HCT116 (cell line): Measurements from ENCODE around the gene LAMB2. TPM values are rescaled to one million over a fixed set of nuclear protein-coding genes. Genes with fewer than 3 reads are reported as not detected.

Source experiments
- ATAC-seq: fragments of 200-7000 bp; cut with Tn5 transposase; 2 replicates; pipeline ENCODE4 v1.9.1; 2020; ENCODE audit warnings: mild to moderate bottlenecking, moderate library complexity
- BruUV-seq: library from RNA; stranded (reverse); fragments of 400-500 nt; replicated peaks from 2 replicates; lab custom pipeline; 2021; lab: Mats Ljungman, UMichigan
- CTCF ChIA-PET: fragments of 300-600 bp; sonication (Branson Sonifier 250); formaldehyde crosslinking; loops from one replicate; lab custom pipeline; 2021; ENCODE audit warnings: antibody characterized with exemption; lab: Charles Lee
- POLR2A ChIA-PET: fragments of 300-600, 350-600 bp; sonication (Branson Sonifier 250); formaldehyde crosslinking; loops from one replicate; lab custom pipeline; 2021; ENCODE audit warnings: antibody characterized with exemption; lab: Charles Lee
- RAD21 ChIA-PET, 2 experiments: fragments of 300-600 bp; sonication (Branson Sonifier 250); formaldehyde crosslinking; loops; one replicate each; lab custom pipeline; 2023; ENCODE audit warnings: low total read pairs in 2 of 2; ENCODE audit not compliant: uncharacterized antibody in 2 of 2, unreplicated experiment in 2 of 2, low non-redundant PET in 1 of 2; lab: Charles Lee
- DNase-seq: peaks from one replicate; pipeline ENCODE4 v3.0.0-alpha.2; 2010; ENCODE audit warnings: low read depth, low spot score
- H2AFZ ChIP-seq: fragments of 200-600 bp; shearing (Covaris generic), sonication (generic); 2 replicates; pipeline ENCODE4 v1.6.1; 2017; ENCODE audit warnings: low read depth, mixed run types, mixed read lengths, antibody characterized with exemption, low read length; ENCODE audit not compliant: poor library complexity, severe bottlenecking
- H3K27ac ChIP-seq: 2 replicates; pipeline ENCODE4 v1.5.1; 2012; ENCODE audit warnings: low read depth, low read length
- H3K27me3 ChIP-seq: fragments of 200-600 bp; sonication (generic); 2 replicates; pipeline ENCODE4 v1.6.1; 2016; ENCODE audit warnings: mixed run types, low read length, mixed read lengths; ENCODE audit not compliant: insufficient read depth
- H3K36me3 ChIP-seq, 2 experiments: fragments of 200-500 bp in 1 of 2; fragments of 200-600 bp in 1 of 2; sonication (Bioruptor generic) in 1 of 2; sonication (generic) in 1 of 2; 2 replicates each; pipeline versions ENCODE4 v1.5.1 to v1.6.1; 2014 to 2016; ENCODE audit warnings: low read length in 2 of 2, inconsistent platforms in 1 of 2, mixed read lengths in 1 of 2, mixed run types in 1 of 2; ENCODE audit not compliant: insufficient read depth in 2 of 2, control insufficient read depth in 1 of 2
- H3K4me1 ChIP-seq, 2 experiments: fragments of 200-600 bp in 1 of 2; sonication (generic) in 1 of 2; 2 replicates each; pipeline versions ENCODE4 v1.5.1 to v1.6.1; 2012 to 2017; ENCODE audit warnings: low read length in 2 of 2, inconsistent platforms in 1 of 2, mild to moderate bottlenecking in 1 of 2, mixed read lengths in 1 of 2, mixed run types in 1 of 2, moderate library complexity in 1 of 2; ENCODE audit not compliant: insufficient read depth in 2 of 2, control insufficient read depth in 1 of 2
- H3K4me2 ChIP-seq: fragments of 200-600 bp; sonication (generic); 2 replicates; pipeline ENCODE4 v1.6.1; 2017; ENCODE audit warnings: mixed run types, low read length, mixed read lengths
- H3K4me3 ChIP-seq, 2 experiments: fragments of 200-600 bp in 1 of 2; sonication (generic) in 1 of 2; replicated peaks in 1 of 2; 2 replicates each; pipeline ENCODE4 v1.5.1; 2011 to 2016; ENCODE audit warnings: low read length in 2 of 2, control low read depth in 1 of 2, low read depth in 1 of 2, mild to moderate bottlenecking in 1 of 2, mixed read lengths in 1 of 2, mixed run types in 1 of 2
- H3K79me2 ChIP-seq: fragments of 200-600 bp; sonication (generic); 2 replicates; pipeline ENCODE4 v1.6.1; 2017; ENCODE audit warnings: mild to moderate bottlenecking, mixed run types, low read length, moderate library complexity, mixed read lengths; ENCODE audit not compliant: insufficient read depth
- H3K9ac ChIP-seq: fragments of 200-600 bp; sonication (generic); 2 replicates; pipeline ENCODE4 v1.6.1; 2016; ENCODE audit warnings: low read length, mixed read lengths
- H3K9me2 ChIP-seq: fragments of 200-600 bp; sonication (generic), shearing (Covaris generic); 2 replicates; pipeline ENCODE4 v1.6.1; 2017; ENCODE audit warnings: mixed run types, mild to moderate bottlenecking, moderate library complexity; ENCODE audit not compliant: insufficient read depth
- H3K9me3 ChIP-seq, 2 experiments: fragments of 200-500 bp in 1 of 2; fragments of 200-600 bp in 1 of 2; sonication (Bioruptor generic) in 1 of 2; sonication (generic) in 1 of 2; 2 replicates each; pipeline ENCODE4 v1.6.1; 2014 to 2017; ENCODE audit warnings: low read length in 2 of 2, mixed read lengths in 2 of 2, inconsistent platforms in 1 of 2, low read depth in 1 of 2, mild to moderate bottlenecking in 1 of 2, mixed run types in 1 of 2, moderate library complexity in 1 of 2; ENCODE audit not compliant: control insufficient read depth in 1 of 2, insufficient read depth in 1 of 2
- H4K20me1 ChIP-seq: fragments of 200-600 bp; sonication (generic), shearing (Covaris generic); 2 replicates; pipeline ENCODE4 v1.6.1; 2017; ENCODE audit warnings: mixed run types, mild to moderate bottlenecking, moderate library complexity; ENCODE audit not compliant: insufficient read depth
- JUND ChIP-seq: IDR thresholded peaks from 2 replicates; pipeline ENCODE4 v1.6.1; 2012
- POLR2A ChIP-seq: IDR thresholded peaks from 2 replicates; pipeline ENCODE4 v1.7.0; 2011; ENCODE audit warnings: borderline replicate concordance; ENCODE audit not compliant: insufficient read depth, insufficient read length; ENCODE audit errors: extremely low read depth
- POLR2AphosphoS5 ChIP-seq: IDR thresholded peaks from 2 replicates; pipeline ENCODE4 v1.6.1; 2011; ENCODE audit warnings: mild to moderate bottlenecking, low read depth, low read length, moderate library complexity
- SP1 ChIP-seq: IDR thresholded peaks from 2 replicates; pipeline ENCODE4 v1.6.1; 2012; ENCODE audit warnings: low read depth
- YY1 ChIP-seq: IDR thresholded peaks from 2 replicates; pipeline ENCODE4 v1.6.1; 2011; ENCODE audit warnings: low read length, low read depth, moderate library complexity, mild to moderate bottlenecking; ENCODE audit not compliant: insufficient replicate concordance; ENCODE audit errors: extremely low read depth
- ZFX ChIP-seq: fragments of 450-650 bp; IDR thresholded peaks from 2 replicates; pipeline ENCODE4 v1.6.1; 2017
- ZNF274 ChIP-seq: fragments of 200-500 bp; sonication (Bioruptor generic); IDR thresholded peaks from 2 replicates; pipeline ENCODE4 v1.6.1; 2014; ENCODE audit warnings: mild to moderate bottlenecking, low read depth, low read length, inconsistent platforms
- intact Hi-C: fragments of 100-400 bp; cut with micrococcal nuclease; formaldehyde crosslinking; loops from 2 replicates; pipeline ENCODE4 v1.10.0; 2022
- total RNA-seq: library from RNA; stranded (reverse); gene quantifications from one replicate; pipeline ENCODE4 v1.2.1, GENCODE V29; 2021; ENCODE audit not compliant: unreplicated experiment
- TF ChIP-seq, protein P1 (sequence below): IDR thresholded peaks from 2 replicates; pipeline ENCODE4 v1.6.1; 2012
- TF ChIP-seq, protein P2 (sequence below), 3 experiments: fragments of 200-600 bp in 1 of 3; sonication (generic) in 1 of 3; IDR thresholded peaks in 2 of 3; conservative IDR thresholded peaks in 1 of 3; 2 replicates each; pipeline ENCODE4 v1.5.1; 2012 to 2017; ENCODE audit warnings: low read depth in 2 of 3, low read length in 2 of 3, antibody characterized with exemption in 1 of 3, borderline replicate concordance in 1 of 3, control low read depth in 1 of 3, mild to moderate bottlenecking in 1 of 3, mixed read lengths in 1 of 3, mixed run types in 1 of 3, moderate library complexity in 1 of 3; ENCODE audit not compliant: insufficient read depth in 1 of 3

The LAMB2 gene
- total RNA-seq, 1 experiment from 2014 or later, result 213 TPM

DNA sequence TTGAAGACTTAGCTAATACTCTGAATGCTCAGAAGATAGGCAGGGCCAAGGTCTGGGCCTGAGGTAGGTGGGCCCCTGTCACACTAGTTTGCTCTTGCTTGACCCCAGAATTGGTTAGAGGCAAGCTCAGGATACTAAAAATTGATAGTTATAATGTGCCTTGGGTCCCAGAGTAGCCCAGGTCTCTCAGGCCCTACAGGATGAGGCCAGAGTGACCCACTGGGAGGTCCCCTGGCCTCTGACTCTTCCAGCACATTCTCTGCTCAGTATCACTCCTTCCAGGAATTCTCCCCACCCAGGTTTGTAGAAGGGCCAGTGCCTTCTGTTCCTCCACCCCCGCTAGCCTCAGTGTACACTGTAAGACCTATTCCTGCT is 37.9 kb upstream of the LAMB2 start:
- TF ChIP-seq POLR2A (no peak), ZNF274 (no peak), SP1 (no peak), JUND (no peak), YY1 (no peak), POLR2AphosphoS5 (no peak; the same call in 1 of the 2 replicates), ZFX (no peak; the same call in 1 of the 2 replicates)
- TF ChIP-seq, protein P1, sequence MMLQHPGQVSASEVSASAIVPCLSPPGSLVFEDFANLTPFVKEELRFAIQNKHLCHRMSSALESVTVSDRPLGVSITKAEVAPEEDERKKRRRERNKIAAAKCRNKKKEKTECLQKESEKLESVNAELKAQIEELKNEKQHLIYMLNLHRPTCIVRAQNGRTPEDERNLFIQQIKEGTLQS, result no peak
- TF ChIP-seq, protein P2, sequence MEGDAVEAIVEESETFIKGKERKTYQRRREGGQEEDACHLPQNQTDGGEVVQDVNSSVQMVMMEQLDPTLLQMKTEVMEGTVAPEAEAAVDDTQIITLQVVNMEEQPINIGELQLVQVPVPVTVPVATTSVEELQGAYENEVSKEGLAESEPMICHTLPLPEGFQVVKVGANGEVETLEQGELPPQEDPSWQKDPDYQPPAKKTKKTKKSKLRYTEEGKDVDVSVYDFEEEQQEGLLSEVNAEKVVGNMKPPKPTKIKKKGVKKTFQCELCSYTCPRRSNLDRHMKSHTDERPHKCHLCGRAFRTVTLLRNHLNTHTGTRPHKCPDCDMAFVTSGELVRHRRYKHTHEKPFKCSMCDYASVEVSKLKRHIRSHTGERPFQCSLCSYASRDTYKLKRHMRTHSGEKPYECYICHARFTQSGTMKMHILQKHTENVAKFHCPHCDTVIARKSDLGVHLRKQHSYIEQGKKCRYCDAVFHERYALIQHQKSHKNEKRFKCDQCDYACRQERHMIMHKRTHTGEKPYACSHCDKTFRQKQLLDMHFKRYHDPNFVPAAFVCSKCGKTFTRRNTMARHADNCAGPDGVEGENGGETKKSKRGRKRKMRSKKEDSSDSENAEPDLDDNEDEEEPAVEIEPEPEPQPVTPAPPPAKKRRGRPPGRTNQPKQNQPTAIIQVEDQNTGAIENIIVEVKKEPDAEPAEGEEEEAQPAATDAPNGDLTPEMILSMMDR (IDR thresholded peaks at IDR 0.05 in 2 of 3, conservative IDR thresholded peaks at IDR 0.05 in 1 of 3; ENCODE audit: borderline replicate concordance in 1 of 3, insufficient read depth in 1 of 3, low read depth in 2 of 3, low read length in 2 of 3), result no peak
- no peaks in the 10 kb centered on the region for H3K9me3 ChIP-seq
- no TSS peak for BruUV-seq
- POLR2A ChIA-PET, result interaction anchor here (0.9 to 1.3 kb wide), 4 partner anchors 11 to 164 kb away, joined by 3 to 5 read pairs (median 4); partner anchors contain the start of genes LAMB2, QRICH1 and WDR6
- DNase-seq (no peak), ATAC-seq (peak; percentile 30)
- H3K27me3 ChIP-seq, result no peaks in the 10 kb centered on the region
- peak overlapping the region; percentile 70 for H3K9ac ChIP-seq
- peak overlapping the region; percentile 99 for H3K4me2 ChIP-seq
- no peaks in the 10 kb centered on the region for H3K9me2 ChIP-seq
- H3K79me2 ChIP-seq, result peaks cover 3% of the 10 kb centered on the region
- no peaks in the 10 kb centered on the region for H4K20me1 ChIP-seq
- no peaks in the 10 kb centered on the region for H3K36me3 ChIP-seq
- intact Hi-C loops, result loop anchor here (1.0 to 5.0 kb wide), 3 partner anchors 92 to 279 kb away; partner anchors contain the start of gene GPX1
- H3K27ac ChIP-seq, result peak overlapping the region; percentile 58
- H3K4me3 ChIP-seq, result peak overlapping the region; percentile 57 to 74
- RAD21 ChIA-PET, result interaction anchor here (1.0 to 1.2 kb wide), 2 partner anchors 42 to 90 kb away, joined by 3 to 4 read pairs; no protein-coding TSS in a partner anchor
- no peak overlapping the region for H2AFZ ChIP-seq
- CTCF ChIA-PET, result interaction anchor here (0.6 to 2.1 kb wide), 13 partner anchors 9 to 279 kb away, joined by 3 to 18 read pairs (median 5); partner anchors contain the start of genes QRICH1 and USP4
- H3K4me1 ChIP-seq, result peaks cover 18 to 46% of the 10 kb centered on the region in 2 experiments
